Forelimb muscle (tissue), 1 donor: ENCODE results near the gene SEMA5A. TPM values are rescaled to one million over a fixed set of nuclear protein-coding genes. Genes with fewer than 3 reads are reported as not detected.
A peak's percentile ranks its signal among the peaks of the same experiment; 100 is the strongest.

Experiments used
- DNase-seq: peaks from one replicate; pipeline ENCODE4 v3.0.0-alpha.2; 2013; ENCODE audit warnings: low read depth
- polyA plus RNA-seq: library from polyadenylated mRNA; unstranded; fragments of 120-200 nt; gene quantifications from one replicate; pipeline ENCODE4 v1.2.1, GENCODE V29; 2013; ENCODE audit not compliant: insufficient read length

The SEMA5A gene
- polyA plus RNA-seq, 1 donor: 27.1 TPM

GRCh38 chr5:9169557-9169902 is 376.3 kb downstream of the SEMA5A start:
- DNase-seq: no peak

GRCh38 chr5:9168791-9169556 is 376.9 kb downstream of the SEMA5A start:
- DNase-seq: no peak

- DNase-seq: no peak
Observed at GRCh38 chr5:9166202-9167112, 379.4 kb downstream of the SEMA5A start.

GRCh38 chr5:9165546-9165945 is 380.3 kb downstream of the SEMA5A start:
- DNase-seq: no peak

- no peak for DNase-seq
Observed at GRCh38 chr5:9160747-9161146, 385.1 kb downstream of the SEMA5A start.

GRCh38 chr5:9157811-9158210 is 388.1 kb downstream of the SEMA5A start:
- peak; percentile 16 for DNase-seq

GRCh38 chr5:9157020-9157419 is 388.9 kb downstream of the SEMA5A start:
- no peak for DNase-seq

GRCh38 chr5:9156282-9156681 is 389.6 kb downstream of the SEMA5A start:
- DNase-seq: no peak

GRCh38 chr5:9151684-9152427 is 394.0 kb downstream of the SEMA5A start:
- no peak for DNase-seq

GRCh38 chr5:9149988-9150387 is 395.9 kb downstream of the SEMA5A start:
- DNase-seq: no peak

- no peak for DNase-seq
Observed at GRCh38 chr5:9148242-9148641, 397.6 kb downstream of the SEMA5A start.

GRCh38 chr5:9140711-9141110 is 405.2 kb downstream of the SEMA5A start:
- DNase-seq: no peak

GRCh38 chr5:9140202-9140601 is 405.7 kb downstream of the SEMA5A start:
- DNase-seq: no peak

GRCh38 chr5:9139344-9139743 is 406.5 kb downstream of the SEMA5A start:
- no peak for DNase-seq

GRCh38 chr5:9128136-9128535 is 417.7 kb downstream of the SEMA5A start:
- no peak for DNase-seq

GRCh38 chr5:9126490-9126889 is 419.4 kb downstream of the SEMA5A start:
- DNase-seq: no peak

GRCh38 chr5:9125852-9126251 is 420.0 kb downstream of the SEMA5A start:
- DNase-seq: no peak

GRCh38 chr5:9124838-9125237 is 421.0 kb downstream of the SEMA5A start:
- no peak for DNase-seq

- DNase-seq: no peak
Observed at GRCh38 chr5:9124071-9124470, 421.8 kb downstream of the SEMA5A start.

GRCh38 chr5:9122528-9122927 is 423.3 kb downstream of the SEMA5A start:
- DNase-seq: no peak

- DNase-seq: no peak
Observed at GRCh38 chr5:9121597-9121996, 424.3 kb downstream of the SEMA5A start.

GRCh38 chr5:9118852-9119251 is 427.0 kb downstream of the SEMA5A start:
- DNase-seq: no peak
